Uterus (tissue), 4 donors: ENCODE data around the gene CA14. TPM values are rescaled to one million over a fixed set of nuclear protein-coding genes. Genes with fewer than 3 reads are reported as not detected.

Source experiments
- DNase-seq, 2 donors: peaks; one replicate each; pipeline ENCODE4 v3.0.0-alpha.2; 2019 to 2020
- H3K27ac ChIP-seq, 2 donors: fragments of 200-600 bp; sonication (generic); 1 replicate in 1 of 2; 2 replicates in 1 of 2; pipeline ENCODE4 v1.5.1; 2016 to 2018
- H3K27me3 ChIP-seq, 2 donors: fragments of 200-600 bp; sonication (generic); one replicate each; pipeline ENCODE4 v1.5.1; 2018 to 2019; ENCODE audit warnings: control low read depth in 1 of 2
- H3K36me3 ChIP-seq, 2 donors: fragments of 200-600 bp; sonication (generic); one replicate each; pipeline ENCODE4 v1.5.1; 2019; ENCODE audit warnings: control low read depth in 1 of 2
- H3K4me1 ChIP-seq, 2 donors: fragments of 200-600 bp; sonication (generic); one replicate each; pipeline ENCODE4 v1.5.1; 2018 to 2019; ENCODE audit warnings: control low read depth in 1 of 2
- H3K4me3 ChIP-seq, 2 donors: fragments of 200-600 bp; sonication (generic); 1 replicate in 1 of 2; 2 replicates in 1 of 2; pipeline ENCODE4 v1.5.1; 2018 to 2019; ENCODE audit warnings: mild to moderate bottlenecking in 1 of 2
- H3K9me3 ChIP-seq, 2 donors: fragments of 200-600 bp; sonication (generic); one replicate each; pipeline ENCODE4 v1.5.1; 2019; ENCODE audit warnings: control low read depth in 1 of 2
- POLR2A ChIP-seq, 2 donors: fragments of 450-650 bp; IDR thresholded peaks; one replicate each; pipeline ENCODE4 v1.6.1; 2016; ENCODE audit warnings: antibody characterized with exemption in 2 of 2, mild to moderate bottlenecking in 1 of 2, moderate library complexity in 1 of 2
- intact Hi-C: fragments of 100-400 bp; cut with DNase I; formaldehyde crosslinking; loops from one replicate; pipeline ENCODE4 v1.15.1; 2023; ENCODE audit warnings: low total_unique reads
- total RNA-seq, 4 donors: library from RNA; depleted of rRNA in 3 of 4; stranded (reverse); fragments of >200 nt in 3 of 4; gene quantifications; one replicate each; pipeline versions ENCODE4 v1.1.0 to v1.2.4, GENCODE V29; 2014 to 2023
- TF ChIP-seq, protein P1 (sequence below), 4 experiments: fragments of 200-600 bp in 2 of 4; fragments of 450-650 bp in 2 of 4; sonication (generic) in 2 of 4; IDR thresholded peaks; one replicate each; pipeline ENCODE4 v1.5.1; 2016 to 2019; ENCODE audit warnings: antibody characterized with exemption in 4 of 4, mild to moderate bottlenecking in 2 of 4, moderate library complexity in 1 of 4
- donor health status: DM: yes; HTN: yes; CAD: no.

CA14 gene
- total RNA-seq, 4 donors from 2014 or later = 0.88 to 0.90 TPM; not detected in 2

DNA sequence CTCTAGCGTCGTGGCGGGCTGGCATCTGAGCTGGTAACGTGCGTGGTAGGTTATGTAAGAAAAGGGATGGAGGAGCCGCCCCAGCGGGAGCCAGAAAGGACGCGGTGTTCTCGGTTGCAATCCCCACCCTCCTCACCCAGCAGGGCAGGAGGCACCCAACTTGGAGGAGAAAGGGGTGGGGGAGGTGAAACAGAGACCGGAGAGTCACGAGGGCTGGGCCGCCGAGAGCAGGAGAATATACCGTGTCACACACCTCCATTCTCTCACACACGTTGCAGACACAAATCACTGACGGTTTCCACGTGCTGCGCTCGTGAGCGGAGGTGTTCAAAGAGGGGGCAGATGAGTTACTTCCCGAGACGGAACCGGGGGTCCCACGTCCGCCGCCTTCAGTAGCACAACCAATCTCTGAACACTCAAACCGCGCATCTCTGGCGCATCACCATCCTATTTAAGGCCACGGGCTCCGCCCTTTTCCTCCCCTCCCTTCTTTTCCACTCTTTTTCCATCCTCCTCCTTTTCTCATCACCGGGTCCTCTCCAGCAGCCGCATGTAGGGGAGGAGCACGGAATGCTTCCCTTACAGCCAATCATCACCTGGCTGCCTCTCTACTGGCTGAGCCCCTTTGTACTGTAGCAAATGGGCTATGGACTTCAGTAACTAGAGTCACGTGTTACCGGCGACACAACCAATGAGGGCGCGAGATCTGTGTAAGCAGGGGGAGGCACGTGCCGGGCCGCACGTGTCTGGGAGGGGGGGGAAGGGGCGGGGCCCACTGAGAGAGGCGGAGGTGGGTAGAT lies 24.4 kb downstream of the CA14 start, which contains the start of gene CIART:
Gene CIART (plus strand): TSS at position 797 of the 800 bp plus-strand sequence. CDS start 714 bp downstream, outside the sequence.
- Histone ChIP-seq H3K4me3 (peak within 1 kb of the TSS; percentile 40 to 52), H3K27ac (peak within 1 kb of the TSS; percentile 85 to 92), H3K36me3 (no peaks in the 10 kb centered on the region), H3K4me1 (no peaks in the 10 kb centered on the region), H3K27me3 (no peaks in the 10 kb centered on the region), H3K9me3 (no peaks in the 10 kb centered on the region)
- intact Hi-C loops = no loop called here
- TF ChIP-seq, protein P1, sequence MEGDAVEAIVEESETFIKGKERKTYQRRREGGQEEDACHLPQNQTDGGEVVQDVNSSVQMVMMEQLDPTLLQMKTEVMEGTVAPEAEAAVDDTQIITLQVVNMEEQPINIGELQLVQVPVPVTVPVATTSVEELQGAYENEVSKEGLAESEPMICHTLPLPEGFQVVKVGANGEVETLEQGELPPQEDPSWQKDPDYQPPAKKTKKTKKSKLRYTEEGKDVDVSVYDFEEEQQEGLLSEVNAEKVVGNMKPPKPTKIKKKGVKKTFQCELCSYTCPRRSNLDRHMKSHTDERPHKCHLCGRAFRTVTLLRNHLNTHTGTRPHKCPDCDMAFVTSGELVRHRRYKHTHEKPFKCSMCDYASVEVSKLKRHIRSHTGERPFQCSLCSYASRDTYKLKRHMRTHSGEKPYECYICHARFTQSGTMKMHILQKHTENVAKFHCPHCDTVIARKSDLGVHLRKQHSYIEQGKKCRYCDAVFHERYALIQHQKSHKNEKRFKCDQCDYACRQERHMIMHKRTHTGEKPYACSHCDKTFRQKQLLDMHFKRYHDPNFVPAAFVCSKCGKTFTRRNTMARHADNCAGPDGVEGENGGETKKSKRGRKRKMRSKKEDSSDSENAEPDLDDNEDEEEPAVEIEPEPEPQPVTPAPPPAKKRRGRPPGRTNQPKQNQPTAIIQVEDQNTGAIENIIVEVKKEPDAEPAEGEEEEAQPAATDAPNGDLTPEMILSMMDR (IDR thresholded peaks at IDR 0.05) = peak in 1 of 4 experiments; percentile 4
- TF ChIP-seq POLR2A (IDR thresholded peaks at IDR 0.05) = peak; percentile 42 to 45
- peak; percentile 92 to 97 for DNase-seq

DNA sequence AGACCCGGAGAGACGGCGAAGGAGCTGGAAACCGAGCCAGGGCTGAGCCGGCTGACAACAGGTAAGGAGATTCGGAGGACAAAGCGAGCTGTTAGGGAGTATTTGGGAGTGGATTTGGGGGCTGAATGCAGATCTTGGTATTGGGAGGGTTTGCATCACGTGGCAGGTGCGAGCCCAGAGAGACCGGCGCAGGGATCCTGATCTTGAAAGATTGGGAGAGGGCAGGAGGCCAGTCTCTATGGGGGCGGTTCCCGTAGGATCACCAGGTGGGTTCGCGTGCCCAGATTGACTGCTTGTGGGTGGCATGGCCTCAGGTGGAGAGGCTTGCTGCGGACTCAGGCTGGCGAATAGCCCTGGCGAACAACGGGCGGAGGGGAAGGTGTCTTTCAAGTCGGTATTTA lies 25.0 kb downstream of the CA14 start:
- peak overlapping the region; percentile 85 to 92 for H3K27ac ChIP-seq
- H3K36me3 ChIP-seq = no peaks in the 10 kb centered on the region
- H3K4me1 ChIP-seq = no peaks in the 10 kb centered on the region
- H3K9me3 ChIP-seq = no peaks in the 10 kb centered on the region
- H3K27me3 ChIP-seq = no peaks in the 10 kb centered on the region
- no peak for DNase-seq
- peak overlapping the region; percentile 40 to 52 for H3K4me3 ChIP-seq
- TF ChIP-seq POLR2A (IDR thresholded peaks at IDR 0.05) = peak in 1 of 2 donors; percentile 9
- TF ChIP-seq, protein P1 (IDR thresholded peaks at IDR 0.05) = no peak
- intact Hi-C loops = no loop called here

DNA sequence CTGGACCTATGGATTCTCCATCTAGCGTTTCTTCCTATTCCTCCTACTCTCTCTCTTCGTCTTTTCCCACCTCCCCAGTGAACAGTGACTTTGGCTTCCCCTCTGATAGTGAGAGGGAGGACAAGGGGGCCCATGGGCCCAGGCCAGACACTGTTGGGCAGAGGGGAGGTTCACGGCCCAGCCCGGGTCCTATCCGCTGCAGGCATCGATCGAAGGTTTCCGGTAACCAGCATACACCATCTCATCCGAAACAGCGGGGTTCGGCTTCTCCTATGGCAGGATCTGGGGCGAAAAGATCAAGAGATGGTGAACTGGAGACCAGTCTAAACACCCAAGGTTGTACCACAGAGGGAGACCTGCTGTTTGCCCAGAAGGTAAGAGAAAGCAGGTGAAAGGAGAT lies 25.7 kb downstream of the CA14 start:
- intact Hi-C loops = no loop called here
- no peak for TF ChIP-seq POLR2A (IDR thresholded peaks at IDR 0.05)
- TF ChIP-seq, protein P1 (IDR thresholded peaks at IDR 0.05) = no peak
- peak overlapping the region; percentile 40 to 52 for H3K4me3 ChIP-seq

DNA sequence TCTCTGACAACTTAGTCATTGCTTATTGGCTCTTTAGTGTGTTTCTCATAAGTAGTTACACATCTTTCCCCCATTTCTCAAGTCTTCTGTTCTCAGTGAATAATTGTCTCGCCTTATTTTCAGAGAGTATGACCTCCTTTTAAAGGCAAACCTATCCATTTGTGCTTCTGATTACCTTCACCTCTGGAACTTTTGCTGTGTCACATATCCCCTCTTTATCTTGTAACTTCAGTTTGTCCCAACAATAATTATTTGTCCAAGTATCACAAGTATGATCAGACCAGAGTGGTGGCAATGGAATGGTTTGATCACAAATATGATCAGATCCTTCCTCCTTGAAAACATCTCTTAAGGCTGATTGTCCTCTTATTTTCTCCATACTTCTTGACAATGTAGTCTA lies 30.8 kb downstream of the CA14 start:
- no peak for DNase-seq
- TF ChIP-seq, protein P1 (IDR thresholded peaks at IDR 0.05) = no peak
- no peak for TF ChIP-seq POLR2A (IDR thresholded peaks at IDR 0.05)
- H3K9me3 ChIP-seq = no peaks in the 10 kb centered on the region
- no peaks in the 10 kb centered on the region for H3K27me3 ChIP-seq
- intact Hi-C loops = no loop called here
- H3K27ac ChIP-seq = no peak overlapping the region
- peaks cover 0 to 3% of the 10 kb centered on the region in 2 donors for H3K4me1 ChIP-seq
- no peak overlapping the region for H3K4me3 ChIP-seq
- no peaks in the 10 kb centered on the region for H3K36me3 ChIP-seq

More for the DNA sequence above, 25.7 kb downstream of the CA14 start:
- Histone ChIP-seq H3K36me3 (no peaks in the 10 kb centered on the region), H3K27ac (peak overlapping the region; percentile 85 to 92), H3K4me1 (no peaks in the 10 kb centered on the region), H3K27me3 (no peaks in the 10 kb centered on the region), H3K9me3 (no peaks in the 10 kb centered on the region)
- no peak for DNase-seq

DNA sequence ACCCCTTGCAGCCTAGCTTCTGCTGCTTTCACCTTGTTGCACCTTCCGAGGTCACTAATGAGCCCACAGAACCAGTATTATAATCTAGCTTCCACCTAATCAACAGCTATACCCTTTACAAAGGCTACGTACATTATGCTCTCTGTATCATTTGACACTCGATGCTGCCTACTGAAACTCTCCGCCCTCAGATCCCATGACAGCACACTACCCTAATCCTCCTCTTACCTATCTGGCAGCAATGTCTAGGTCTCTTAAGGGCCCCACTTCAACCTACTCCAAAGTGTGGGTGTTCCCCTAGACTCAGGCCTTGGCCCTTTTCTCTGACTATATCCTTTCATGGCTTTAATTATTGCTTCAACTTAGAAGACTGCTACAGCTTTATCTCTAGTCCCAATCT lies 31.2 kb downstream of the CA14 start:
- DNase-seq = no peak
- TF ChIP-seq, protein P1 (IDR thresholded peaks at IDR 0.05) = no peak
- no peak for TF ChIP-seq POLR2A (IDR thresholded peaks at IDR 0.05)
- H3K9me3 ChIP-seq = no peaks in the 10 kb centered on the region
- H3K27me3 ChIP-seq = no peaks in the 10 kb centered on the region
- no peaks in the 10 kb centered on the region for H3K36me3 ChIP-seq
- no peak overlapping the region for H3K27ac ChIP-seq
- H3K4me3 ChIP-seq = no peak overlapping the region
- peaks cover 0 to 3% of the 10 kb centered on the region in 2 donors for H3K4me1 ChIP-seq
- intact Hi-C loops = no loop called here
